Measurements from ENCODE around the gene COG8.
A peak's percentile ranks its signal among the peaks of the same experiment; 100 is the strongest.

The COG8 gene

GRCh38 chr16:69323415-69323814 lies 15.9 kb downstream of the COG8 start:
- no peak for DNase-seq (ENCODE audit: low read depth)
- H3K4me3 ChIP-seq (ENCODE audit: low read depth, low read length): no peak overlapping the region

GRCh38 chr16:69322343-69322742 lies 17.0 kb downstream of the COG8 start:
- H3K4me3 ChIP-seq (ENCODE audit: low read depth, low read length): no peak overlapping the region
- DNase-seq (ENCODE audit: low read depth): no peak

- DNase-seq (ENCODE audit: low read depth): no peak
- no peak overlapping the region for H3K4me3 ChIP-seq (ENCODE audit: low read depth, low read length)
Measured at GRCh38 chr16:69321080-69321479, 18.3 kb downstream of the COG8 start.

- no peak for DNase-seq (ENCODE audit: low read depth)
Measured at GRCh38 chr16:69320740-69321073, 18.7 kb downstream of the COG8 start.

GRCh38 chr16:69319826-69320739 lies 19.3 kb downstream of the COG8 start:
- no peak for DNase-seq (ENCODE audit: low read depth)
- H3K4me3 ChIP-seq (ENCODE audit: low read depth, low read length): no peak overlapping the region

More at GRCh38 chr16:69320740-69321073, 18.7 kb downstream of the COG8 start:
- no peak overlapping the region for H3K4me3 ChIP-seq (ENCODE audit: low read depth, low read length)

GRCh38 chr16:69319381-69319780 lies 20.0 kb downstream of the COG8 start:
- no peak for DNase-seq (ENCODE audit: low read depth)

GRCh38 chr16:69318911-69319289 lies 20.5 kb downstream of the COG8 start:
- H3K4me3 ChIP-seq (ENCODE audit: low read depth, low read length): no peak overlapping the region
- DNase-seq (ENCODE audit: low read depth): no peak

More at GRCh38 chr16:69319381-69319780, 20.0 kb downstream of the COG8 start:
- H3K4me3 ChIP-seq (ENCODE audit: low read depth, low read length): no peak overlapping the region

GRCh38 chr16:69318177-69318910 lies 21.0 kb downstream of the COG8 start:
- no peak for DNase-seq (ENCODE audit: low read depth)
- H3K4me3 ChIP-seq (ENCODE audit: low read depth, low read length): no peak overlapping the region

- DNase-seq (ENCODE audit: low read depth): no peak
- no peak overlapping the region for H3K4me3 ChIP-seq (ENCODE audit: low read depth, low read length)
Measured at GRCh38 chr16:69316595-69317034, 22.7 kb downstream of the COG8 start.

GRCh38 chr16:69315486-69316311 lies 23.7 kb downstream of the COG8 start:
- no peak for DNase-seq (ENCODE audit: low read depth)
- no peak overlapping the region for H3K4me3 ChIP-seq (ENCODE audit: low read depth, low read length)

GRCh38 chr16:69314534-69314933 lies 24.8 kb downstream of the COG8 start:
- H3K4me3 ChIP-seq (ENCODE audit: low read depth, low read length): no peak overlapping the region
- no peak for DNase-seq (ENCODE audit: low read depth)

- DNase-seq (ENCODE audit: low read depth): no peak
- no peak overlapping the region for H3K4me3 ChIP-seq (ENCODE audit: low read depth, low read length)
Measured at GRCh38 chr16:69313469-69313868, 25.9 kb downstream of the COG8 start.

GRCh38 chr16:69311533-69312387 lies 27.6 kb downstream of the COG8 start:
- peak overlapping the region; percentile 88 for H3K4me3 ChIP-seq (ENCODE audit: low read depth, low read length)
- DNase-seq (ENCODE audit: low read depth): no peak

- peak within 1 kb of the TSS; percentile 88 for H3K4me3 ChIP-seq (ENCODE audit: low read depth, low read length)
- DNase-seq (ENCODE audit: low read depth): peak; percentile 88
Measured at GRCh38 chr16:69310653-69311532, 28.5 kb downstream of the COG8 start, which contains the start of gene VPS4A. Gene VPS4A (plus strand): TSS chr16:69311350. CDS start chr16:69311512, 162 bp downstream.

GRCh38 chr16:69309316-69309715 lies 30.0 kb downstream of the COG8 start:
- no peak overlapping the region for H3K4me3 ChIP-seq (ENCODE audit: low read depth, low read length)
- no peak for DNase-seq (ENCODE audit: low read depth)

GRCh38 chr16:69307856-69308255 lies 31.5 kb downstream of the COG8 start:
- no peak for DNase-seq (ENCODE audit: low read depth)
- no peak overlapping the region for H3K4me3 ChIP-seq (ENCODE audit: low read depth, low read length)

- H3K4me3 ChIP-seq (ENCODE audit: low read depth, low read length): no peak overlapping the region
- no peak for DNase-seq (ENCODE audit: low read depth)
Measured at GRCh38 chr16:69307091-69307490, 32.3 kb downstream of the COG8 start.

GRCh38 chr16:69306031-69306430 lies 33.3 kb downstream of the COG8 start:
- DNase-seq (ENCODE audit: low read depth): no peak
- H3K4me3 ChIP-seq (ENCODE audit: low read depth, low read length): no peak overlapping the region
